Measurements from ENCODE around the gene CCDC184. TPM values are rescaled to one million over a fixed set of nuclear protein-coding genes. Genes with fewer than 3 reads are reported as not detected.
"Not testable (repeated sequence)": the region's sequence is repeated elsewhere in the genome, so short reads cannot be mapped to it uniquely, and the experiment has no call there.

Gene CCDC184
- total RNA-seq, 1 donor = 0.54 TPM

DNA sequence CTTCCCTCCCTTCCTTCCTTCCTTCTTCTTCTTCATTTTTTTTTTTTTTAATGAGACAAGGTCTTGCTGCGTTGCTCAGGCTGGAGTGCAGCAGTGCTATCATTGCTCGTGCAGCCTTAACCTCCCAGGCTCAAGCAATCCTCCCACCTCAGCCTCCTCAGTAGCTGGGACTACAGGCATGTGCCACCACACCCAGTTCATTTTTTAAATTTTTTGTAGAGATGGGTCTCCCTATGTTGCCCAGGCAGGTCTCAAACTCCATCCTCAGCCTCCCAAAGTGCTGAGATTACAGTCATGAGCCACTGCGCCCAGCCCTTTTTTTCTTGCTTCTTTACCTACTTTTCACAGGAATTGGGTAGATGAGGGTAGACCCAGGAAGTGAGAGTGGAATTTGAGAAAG, 18.1 kb downstream of the CCDC184 start:
- DNase-seq (ENCODE audit: low read depth in 2 of 3, low spot score in 2 of 3) = no peak

DNA sequence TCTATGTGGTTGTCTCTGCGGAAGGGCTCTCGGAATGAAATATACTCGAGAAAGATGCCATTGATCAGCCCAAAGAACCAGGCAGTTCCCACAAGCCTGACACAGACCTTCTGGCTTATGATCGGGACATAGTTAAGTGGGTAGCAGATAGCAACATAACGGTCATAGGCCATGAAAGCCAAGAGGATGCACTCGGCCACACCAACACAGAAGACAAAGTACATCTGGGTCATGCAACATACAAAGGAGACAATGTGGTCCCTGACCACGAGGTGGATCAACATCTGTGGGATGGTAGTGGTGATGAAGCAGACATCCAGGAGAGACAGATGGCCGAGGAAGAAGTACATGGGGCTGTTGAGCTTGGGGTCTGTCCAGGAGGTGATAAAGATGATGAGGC, 19.3 kb downstream of the CCDC184 start:
- no peak for DNase-seq (ENCODE audit: low read depth in 2 of 3, low spot score in 2 of 3)

DNA sequence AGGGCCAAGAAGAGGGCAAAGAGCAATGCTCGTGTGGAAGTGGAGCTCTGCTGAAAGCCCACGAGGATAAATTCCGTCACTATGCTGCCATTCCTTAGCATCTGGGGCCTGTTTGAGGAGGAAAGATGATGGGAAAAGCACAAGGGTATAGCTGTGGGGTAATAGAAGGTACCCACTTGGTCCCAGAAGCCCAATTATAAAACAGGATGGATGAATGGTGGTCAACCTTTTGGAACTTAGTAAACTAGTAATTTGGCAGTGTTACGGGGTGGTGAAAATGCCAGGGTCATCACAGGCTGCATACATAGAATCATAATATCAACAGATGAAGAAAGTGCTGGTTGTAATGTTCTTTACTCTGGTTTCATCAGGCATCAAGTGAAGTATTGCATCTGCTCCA, 19.7 kb downstream of the CCDC184 start, which contains the start of gene OR10AD1:
Gene OR10AD1 (minus strand): TSS at position 101 of the 400 bp plus-strand sequence. CDS start 0 bp downstream, at position 101.
- DNase-seq (ENCODE audit: low read depth in 2 of 3, low spot score in 2 of 3) = no peak

DNA sequence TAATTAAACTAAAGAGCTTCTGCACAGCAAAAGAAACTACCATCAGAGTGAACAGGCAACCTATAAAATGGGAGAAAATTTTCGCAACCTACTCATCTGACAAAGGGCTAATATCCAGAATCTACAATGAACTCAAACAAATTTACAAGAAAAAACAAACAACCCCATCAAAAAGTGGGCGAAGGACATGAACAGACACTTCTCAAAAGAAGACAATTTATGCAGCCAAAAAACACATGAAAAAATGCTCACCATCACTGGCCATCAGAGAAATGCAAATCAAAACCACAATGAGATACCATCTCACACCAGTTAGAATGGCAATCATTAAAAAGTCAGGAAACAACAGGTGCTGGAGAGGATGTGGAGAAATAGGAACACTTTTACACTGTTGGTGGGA, 26.1 kb downstream of the CCDC184 start:
- not testable (repeated sequence) for DNase-seq (ENCODE audit: low read depth in 2 of 3, low spot score in 2 of 3)

DNA sequence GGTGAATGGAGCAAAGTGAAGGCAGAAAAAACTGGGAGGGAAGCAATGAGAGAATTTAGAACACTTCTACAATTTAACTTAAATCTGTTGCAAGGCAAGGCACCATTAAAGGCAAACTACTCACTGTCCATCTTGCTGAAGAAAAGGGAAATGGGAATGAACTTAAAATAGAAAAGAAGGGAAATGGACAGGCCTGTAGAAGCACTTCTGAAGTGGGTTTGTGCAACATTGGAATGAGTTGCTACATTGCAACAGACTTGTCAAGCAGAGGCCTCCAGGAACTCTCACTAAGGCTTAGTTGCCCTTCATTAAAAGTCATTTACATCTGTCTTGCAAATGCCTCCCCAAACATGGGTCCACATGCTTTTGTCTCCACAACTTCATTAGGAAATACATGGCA, 33.3 kb downstream of the CCDC184 start:
- DNase-seq (ENCODE audit: low read depth in 2 of 3, low spot score in 2 of 3) = no peak

DNA sequence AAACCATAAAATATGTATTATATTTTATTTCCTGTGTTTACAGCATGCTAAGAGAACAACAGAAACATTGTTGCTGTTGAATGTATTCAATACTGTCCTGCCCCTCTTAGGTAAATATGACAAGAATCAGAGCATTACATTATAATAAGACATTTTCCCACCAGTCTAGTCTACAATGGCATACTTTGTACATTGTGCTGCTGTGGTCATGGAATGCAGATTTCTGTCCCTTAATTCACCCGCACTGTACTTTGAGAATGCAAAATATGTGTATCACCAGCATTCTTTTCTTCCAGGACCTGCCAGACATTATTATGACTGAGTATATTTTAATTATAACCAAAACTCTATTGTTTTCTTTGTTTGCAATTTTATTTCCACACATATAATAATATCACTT, 36.2 kb downstream of the CCDC184 start:
- DNase-seq (ENCODE audit: low read depth in 2 of 3, low spot score in 2 of 3) = no peak

DNA sequence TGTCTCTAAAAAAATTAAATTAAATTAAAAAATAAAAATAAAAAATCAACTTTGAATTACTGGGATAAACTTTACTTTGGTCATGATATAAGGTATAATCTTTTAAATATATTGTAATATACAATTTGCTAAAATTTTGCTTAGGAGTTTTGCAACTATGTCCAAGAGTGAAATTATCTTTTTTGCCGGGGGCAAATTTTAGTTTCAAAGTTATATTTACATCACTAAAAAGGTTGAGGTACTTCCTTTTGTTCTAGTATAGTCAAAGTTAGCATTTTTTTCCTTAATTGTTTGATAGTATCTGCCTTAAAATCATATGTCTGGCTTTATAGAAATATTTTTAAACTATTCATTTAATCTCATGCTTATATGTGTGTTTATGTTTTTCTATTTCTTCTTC, 37.3 kb downstream of the CCDC184 start:
- DNase-seq (ENCODE audit: low read depth in 2 of 3, low spot score in 2 of 3) = no peak

DNA sequence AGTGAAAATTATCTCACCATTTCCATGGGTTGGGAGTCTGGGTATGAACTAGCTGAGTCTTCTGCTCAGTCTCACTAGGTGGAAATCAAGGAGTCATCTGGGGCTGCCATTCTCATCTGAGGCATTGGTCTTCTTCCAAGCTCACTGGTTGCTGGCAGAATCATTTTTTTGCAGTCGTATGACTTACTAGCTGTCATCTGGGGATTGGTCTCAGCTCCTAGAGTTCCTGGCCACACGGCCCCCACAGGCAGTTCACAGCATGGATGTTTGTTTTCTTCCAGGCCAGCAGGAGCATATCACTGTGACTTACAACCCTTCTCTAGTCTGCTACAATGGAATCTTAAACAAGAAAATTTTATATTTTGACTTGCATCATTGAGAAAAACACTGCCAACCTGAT, 38.2 kb downstream of the CCDC184 start:
- DNase-seq (ENCODE audit: low read depth in 2 of 3, low spot score in 2 of 3) = no peak

DNA sequence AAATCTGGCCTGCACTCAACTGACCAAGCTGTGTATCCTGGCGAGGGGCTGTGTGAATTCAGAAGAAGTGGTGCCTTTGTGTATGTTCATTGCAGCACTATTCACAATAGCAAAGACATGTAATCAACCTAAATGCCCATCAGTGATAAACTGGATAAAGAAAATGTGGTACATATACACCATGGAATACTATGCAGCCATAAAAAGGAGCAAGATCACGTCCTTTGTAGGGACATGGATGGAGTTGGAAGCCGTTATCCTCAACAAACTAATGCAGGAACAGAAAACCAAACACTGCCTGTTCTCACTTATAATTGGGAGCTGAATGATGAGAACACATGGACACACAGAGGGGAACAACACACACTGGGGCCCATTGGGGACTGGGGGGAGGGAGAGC, 41.1 kb downstream of the CCDC184 start:
- DNase-seq (ENCODE audit: low read depth in 2 of 3, low spot score in 2 of 3) = not testable (repeated sequence)

DNA sequence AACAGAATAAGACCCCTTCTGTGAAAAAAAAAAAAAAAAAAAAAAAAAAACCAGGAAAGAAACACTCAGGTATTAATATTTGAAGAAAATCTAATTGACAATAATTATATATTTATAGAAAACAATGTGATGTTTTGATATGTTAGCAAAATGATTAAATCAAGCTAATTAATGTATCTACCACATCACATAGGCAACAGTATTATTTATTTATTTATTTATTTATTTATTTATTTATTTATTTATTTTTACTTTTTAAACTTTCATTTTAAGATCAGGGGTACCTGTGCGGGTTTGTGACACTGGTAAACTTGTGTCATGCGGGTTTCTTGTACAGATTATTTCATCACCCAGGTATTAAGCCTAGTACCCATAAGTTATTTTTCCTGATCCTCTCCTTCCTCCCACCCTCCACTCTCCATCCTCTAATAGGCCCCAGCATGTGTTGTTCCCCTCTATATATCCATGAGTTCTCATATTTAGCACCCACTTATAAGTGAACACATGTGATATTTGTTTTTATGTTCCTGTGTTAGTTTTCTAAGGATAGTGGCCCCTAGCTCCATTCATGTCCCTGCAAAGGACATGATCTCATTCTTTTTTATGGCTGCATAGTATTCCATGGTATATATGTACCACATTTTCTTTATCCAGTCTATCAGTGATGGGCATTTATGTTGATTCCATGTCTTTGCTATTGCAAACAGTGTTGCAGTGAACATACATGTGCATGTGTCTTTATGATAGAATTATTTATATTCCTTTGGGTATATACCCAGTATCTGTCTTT, 47.9 kb downstream of the CCDC184 start:
- not testable (repeated sequence) for DNase-seq (ENCODE audit: low read depth in 2 of 3, low spot score in 2 of 3)

Other genes with a start within 250 kb of the CCDC184 start
- gene TMEM106C, start 220.0 kb upstream of the CCDC184 start, total RNA-seq = 40.7 TPM
- gene COL2A1, start 179.2 kb upstream of the CCDC184 start, total RNA-seq = 0.27 TPM
- 15.9 TPM for gene SENP1, start 77.6 kb upstream of the CCDC184 start, total RNA-seq
- gene PFKM, start 64.3 kb upstream of the CCDC184 start, total RNA-seq = 22.4 TPM
- gene ASB8, start 26.1 kb upstream of the CCDC184 start, total RNA-seq = 27.5 TPM
- gene OR10AD1, start 19.6 kb downstream of the CCDC184 start, total RNA-seq = under 0.01 TPM
- 10.8 TPM for gene ZNF641, start 167.3 kb downstream of the CCDC184 start, total RNA-seq

All from hematopoietic multipotent progenitor cell (in vitro differentiated cells).